Measurements from ENCODE around the gene ATOSA.

- TF ChIP-seq EP300 (conservative IDR thresholded peaks at IDR 0.05; ENCODE audit: poor library complexity, severe bottlenecking) (no peak), CTCF (IDR thresholded peaks at IDR 0.05; ENCODE audit: poor library complexity, severe bottlenecking) (no peak)
- TF ChIP-seq, protein P1, sequence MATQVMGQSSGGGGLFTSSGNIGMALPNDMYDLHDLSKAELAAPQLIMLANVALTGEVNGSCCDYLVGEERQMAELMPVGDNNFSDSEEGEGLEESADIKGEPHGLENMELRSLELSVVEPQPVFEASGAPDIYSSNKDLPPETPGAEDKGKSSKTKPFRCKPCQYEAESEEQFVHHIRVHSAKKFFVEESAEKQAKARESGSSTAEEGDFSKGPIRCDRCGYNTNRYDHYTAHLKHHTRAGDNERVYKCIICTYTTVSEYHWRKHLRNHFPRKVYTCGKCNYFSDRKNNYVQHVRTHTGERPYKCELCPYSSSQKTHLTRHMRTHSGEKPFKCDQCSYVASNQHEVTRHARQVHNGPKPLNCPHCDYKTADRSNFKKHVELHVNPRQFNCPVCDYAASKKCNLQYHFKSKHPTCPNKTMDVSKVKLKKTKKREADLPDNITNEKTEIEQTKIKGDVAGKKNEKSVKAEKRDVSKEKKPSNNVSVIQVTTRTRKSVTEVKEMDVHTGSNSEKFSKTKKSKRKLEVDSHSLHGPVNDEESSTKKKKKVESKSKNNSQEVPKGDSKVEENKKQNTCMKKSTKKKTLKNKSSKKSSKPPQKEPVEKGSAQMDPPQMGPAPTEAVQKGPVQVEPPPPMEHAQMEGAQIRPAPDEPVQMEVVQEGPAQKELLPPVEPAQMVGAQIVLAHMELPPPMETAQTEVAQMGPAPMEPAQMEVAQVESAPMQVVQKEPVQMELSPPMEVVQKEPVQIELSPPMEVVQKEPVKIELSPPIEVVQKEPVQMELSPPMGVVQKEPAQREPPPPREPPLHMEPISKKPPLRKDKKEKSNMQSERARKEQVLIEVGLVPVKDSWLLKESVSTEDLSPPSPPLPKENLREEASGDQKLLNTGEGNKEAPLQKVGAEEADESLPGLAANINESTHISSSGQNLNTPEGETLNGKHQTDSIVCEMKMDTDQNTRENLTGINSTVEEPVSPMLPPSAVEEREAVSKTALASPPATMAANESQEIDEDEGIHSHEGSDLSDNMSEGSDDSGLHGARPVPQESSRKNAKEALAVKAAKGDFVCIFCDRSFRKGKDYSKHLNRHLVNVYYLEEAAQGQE (IDR thresholded peaks at IDR 0.05; ENCODE audit: borderline replicate concordance), result no peak
Observed at GRCh38 chr15:52718551-52718950, 39.4 kb upstream of the ATOSA start.
